ENCODE results near the gene PCDHAC2. TPM values are rescaled to one million over a fixed set of nuclear protein-coding genes. Genes with fewer than 3 reads are reported as not detected.

The PCDHAC2 gene
- total and polyA plus RNA-seq, 4 donors = 0.50 to 1.8 (median 0.78) TPM

GRCh38 chr5:140978983-140979382 is 12.7 kb downstream of the PCDHAC2 start (continued):
- TF ChIP-seq REST (IDR thresholded peaks at IDR 0.05) = no peak
- no peak for TF ChIP-seq GABPA (IDR thresholded peaks at IDR 0.05 in 1 of 2, conservative IDR thresholded peaks at IDR 0.05 in 1 of 2)

DNA sequence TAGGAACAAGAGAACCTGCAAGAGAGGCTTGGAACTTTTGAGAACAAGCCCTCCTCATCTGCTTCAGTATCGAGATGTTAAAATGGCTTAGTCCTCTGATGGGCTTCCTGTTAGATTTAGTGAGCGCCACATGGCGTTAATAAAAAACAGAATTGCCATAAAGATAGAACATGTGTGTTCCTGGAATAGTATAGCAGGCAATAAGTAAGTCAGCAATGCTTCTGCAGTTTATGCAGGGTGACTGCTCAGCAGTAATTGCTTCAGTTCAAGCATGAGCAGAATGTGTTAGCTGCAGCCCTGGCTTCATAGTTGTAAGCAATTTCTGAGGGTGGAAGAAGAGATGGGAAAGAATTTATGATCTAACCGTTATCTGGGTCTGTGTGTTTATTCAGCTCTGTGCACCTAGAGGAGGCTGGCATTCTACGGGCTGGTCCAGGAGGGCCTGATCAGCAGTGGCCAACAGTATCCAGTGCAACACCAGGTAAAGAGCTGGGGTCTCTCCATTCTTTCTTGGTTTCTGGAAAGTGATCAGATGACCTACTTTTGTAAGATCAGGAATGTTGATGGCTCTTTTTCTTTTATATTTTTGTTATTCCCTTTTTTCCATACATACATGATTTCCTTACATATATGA is 15.9 kb downstream of the PCDHAC2 start:
- Histone ChIP-seq H3K9me3 (ENCODE audit: control insufficient read depth in 4 of 4, low read length in 3 of 4) (peaks cover 0 to 2% (median 0%) of the 10 kb centered on the region in 4 donors), H3K27ac (ENCODE audit: low read depth in 1 of 2, low read length in 2 of 2) (no peak overlapping the region), H3K4me1 (ENCODE audit: control insufficient read depth in 4 of 4, insufficient read depth in 4 of 4, low read length in 3 of 4) (peaks cover 1 to 26% (median 20%) of the 10 kb centered on the region in 4 donors), H3K36me3 (ENCODE audit: control insufficient read depth in 4 of 4, insufficient read depth in 3 of 4, low read depth in 1 of 4, low read length in 3 of 4) (no peaks in the 10 kb centered on the region), H3K27me3 (ENCODE audit: control insufficient read depth in 4 of 4, insufficient read depth in 4 of 4, low read length in 3 of 4) (peaks cover 0 to 1% (median 0%) of the 10 kb centered on the region in 4 donors), H3K4me3 (ENCODE audit: low read depth in 1 of 3, low read length in 3 of 3) (no peak overlapping the region), H3K9ac (ENCODE audit: low read depth in 1 of 2, low read length in 2 of 2) (no peak overlapping the region)
- DNase-seq (ENCODE audit: low spot score) = no peak
- 78% methylated on average over 5 of the region's 5 CpGs for WGBS
- TF ChIP-seq HNF4G (IDR thresholded peaks at IDR 0.05) (no peak), ATF3 (IDR thresholded peaks at IDR 0.05) (no peak)

- Histone ChIP-seq H3K9me3 (ENCODE audit: control insufficient read depth in 4 of 4, low read length in 3 of 4) (peaks cover 0 to 2% (median 0%) of the 10 kb centered on the region in 4 donors), H3K27me3 (ENCODE audit: control insufficient read depth in 4 of 4, insufficient read depth in 4 of 4, low read length in 3 of 4) (peaks cover 0 to 6% (median 0%) of the 10 kb centered on the region in 4 donors), H3K4me1 (ENCODE audit: control insufficient read depth in 4 of 4, insufficient read depth in 4 of 4, low read length in 3 of 4) (no peaks in the 10 kb centered on the region), H3K4me3 (ENCODE audit: low read depth in 1 of 3, low read length in 3 of 3) (no peak overlapping the region), H3K36me3 (ENCODE audit: control insufficient read depth in 4 of 4, insufficient read depth in 3 of 4, low read depth in 1 of 4, low read length in 3 of 4) (no peaks in the 10 kb centered on the region), H3K27ac (ENCODE audit: low read depth in 1 of 2, low read length in 2 of 2) (no peak overlapping the region), H3K9ac (ENCODE audit: low read depth in 1 of 2, low read length in 2 of 2) (no peak overlapping the region)
- 17% methylated on average over 3 of the region's 3 CpGs for WGBS
- no peak for DNase-seq (ENCODE audit: low spot score)
- TF ChIP-seq ZBTB33 (IDR thresholded peaks at IDR 0.05) (no peak), EGR1 (IDR thresholded peaks at IDR 0.05; ENCODE audit: low read depth in 2 of 2) (no peak)
These were observed 19.8 kb downstream of the PCDHAC2 start for GRCh38 chr5:140986117-140986521.

DNA sequence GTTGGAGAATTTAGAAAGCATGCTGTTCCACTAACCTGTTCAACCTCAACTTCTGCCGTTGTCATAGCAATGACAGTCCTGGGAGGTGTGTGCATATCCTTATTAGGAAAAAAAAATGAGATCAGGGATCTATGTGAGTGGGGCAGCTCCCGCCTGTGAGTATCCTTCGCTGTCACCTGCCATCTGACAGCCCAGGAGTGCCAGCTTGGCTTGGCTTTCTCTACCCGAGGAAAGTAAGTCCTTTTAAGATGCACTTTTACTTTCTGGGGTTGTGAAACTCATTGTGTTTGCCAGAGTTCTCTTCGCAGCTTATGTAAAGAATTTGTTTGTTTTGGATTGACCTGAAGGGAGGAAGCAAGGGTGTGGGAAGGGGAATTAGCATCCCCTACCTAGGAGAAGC is 21.8 kb downstream of the PCDHAC2 start:
- no peaks in the 10 kb centered on the region for H3K36me3 ChIP-seq (ENCODE audit: control insufficient read depth in 4 of 4, insufficient read depth in 3 of 4, low read depth in 1 of 4, low read length in 3 of 4)
- WGBS = 40% methylated on average over 5 of the region's 5 CpGs
- no peak overlapping the region for H3K4me3 ChIP-seq (ENCODE audit: low read depth in 1 of 3, low read length in 3 of 3)
- DNase-seq (ENCODE audit: low spot score) = no peak
- H3K4me1 ChIP-seq (ENCODE audit: control insufficient read depth in 4 of 4, insufficient read depth in 4 of 4, low read length in 3 of 4) = no peaks in the 10 kb centered on the region
- H3K9ac ChIP-seq (ENCODE audit: low read depth in 1 of 2, low read length in 2 of 2) = no peak overlapping the region
- no peak for TF ChIP-seq SP1 (IDR thresholded peaks at IDR 0.05)
- TF ChIP-seq NR2F2 (IDR thresholded peaks at IDR 0.05) = no peak
- no peak for TF ChIP-seq TAF1 (conservative IDR thresholded peaks at IDR 0.05)
- no peak for TF ChIP-seq MAX (IDR thresholded peaks at IDR 0.05)
- no peak for TF ChIP-seq RAD21 (IDR thresholded peaks at IDR 0.05)
- no peak for TF ChIP-seq CTCF (IDR thresholded peaks at IDR 0.05; ENCODE audit: low read depth, low read length, missing input control)
- TF ChIP-seq FOXA1 (IDR thresholded peaks at IDR 0.05) = no peak
- no peak for TF ChIP-seq JUND (IDR thresholded peaks at IDR 0.05)
- no peak for TF ChIP-seq HNF4A (conservative IDR thresholded peaks at IDR 0.05)
- no peak for TF ChIP-seq ATF3 (IDR thresholded peaks at IDR 0.05)
- TF ChIP-seq FOXA2 (IDR thresholded peaks at IDR 0.05) = no peak
- peaks cover 0 to 2% (median 0%) of the 10 kb centered on the region in 4 donors for H3K9me3 ChIP-seq (ENCODE audit: control insufficient read depth in 4 of 4, low read length in 3 of 4)
- peaks cover 0 to 6% (median 0%) of the 10 kb centered on the region in 4 donors for H3K27me3 ChIP-seq (ENCODE audit: control insufficient read depth in 4 of 4, insufficient read depth in 4 of 4, low read length in 3 of 4)
- H3K27ac ChIP-seq (ENCODE audit: low read depth in 1 of 2, low read length in 2 of 2) = no peak overlapping the region

Data from liver (tissue), 9 donors.